Stimulated activated CD4-positive, alpha-beta T cell treated with anti-CD3 and anti-CD28 coated beads, Interleukin-12 subunit alpha, Interleukin-12 subunit beta, amount 100 ng/mL, for 24 hours (primary cell): Measurements from ENCODE around the gene FUCA1.
"Not testable (repeated sequence)": the region's sequence is repeated elsewhere in the genome, so short reads cannot be mapped to it uniquely, and the experiment has no call there.

Experiments
- DNase-seq, 2 experiments: peaks; one replicate each; pipeline ENCODE4 v3.0.0-alpha.2; 2020; ENCODE audit warnings: low read depth in 2 of 2

The FUCA1 gene

DNA sequence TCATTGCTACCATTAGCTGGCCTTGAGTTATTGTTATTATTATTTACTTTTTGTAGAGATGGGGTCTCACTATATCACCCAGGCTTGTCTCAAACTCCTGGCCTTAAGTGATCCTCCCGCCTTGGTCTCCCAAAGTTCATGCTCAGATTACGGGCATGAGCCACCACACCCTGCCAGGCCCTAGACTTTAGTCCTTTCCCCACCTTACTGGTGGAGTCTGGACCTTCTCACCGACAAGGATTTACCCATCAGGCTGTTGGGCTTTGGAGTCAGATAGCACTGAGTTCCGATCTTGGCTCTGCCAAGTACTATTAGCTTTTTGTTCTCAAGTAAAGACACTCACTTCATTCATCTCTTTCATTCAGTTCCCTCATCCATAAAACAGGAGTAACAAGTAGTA lies 27.9 kb upstream of the FUCA1 start:
- no peak for DNase-seq

DNA sequence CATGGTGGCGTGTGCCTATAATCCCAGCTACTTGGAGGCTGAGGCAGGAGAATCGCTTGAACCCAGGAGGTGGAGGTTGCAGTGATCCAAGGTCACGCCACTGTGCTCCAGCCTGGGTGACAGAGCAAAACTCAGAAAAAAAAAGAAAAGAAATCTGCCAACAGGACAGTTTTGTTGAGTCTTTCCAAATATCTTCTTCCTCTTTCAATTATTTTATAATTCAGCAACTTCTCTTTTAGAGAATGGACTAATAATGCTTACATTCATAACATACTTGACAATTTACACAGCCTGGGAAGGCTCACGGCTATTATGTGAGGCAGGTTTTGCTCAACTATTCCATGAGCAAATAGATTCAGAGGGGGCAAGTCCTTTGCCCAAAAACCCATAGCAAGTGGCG lies 27.0 kb upstream of the FUCA1 start:
- DNase-seq: no peak

DNA sequence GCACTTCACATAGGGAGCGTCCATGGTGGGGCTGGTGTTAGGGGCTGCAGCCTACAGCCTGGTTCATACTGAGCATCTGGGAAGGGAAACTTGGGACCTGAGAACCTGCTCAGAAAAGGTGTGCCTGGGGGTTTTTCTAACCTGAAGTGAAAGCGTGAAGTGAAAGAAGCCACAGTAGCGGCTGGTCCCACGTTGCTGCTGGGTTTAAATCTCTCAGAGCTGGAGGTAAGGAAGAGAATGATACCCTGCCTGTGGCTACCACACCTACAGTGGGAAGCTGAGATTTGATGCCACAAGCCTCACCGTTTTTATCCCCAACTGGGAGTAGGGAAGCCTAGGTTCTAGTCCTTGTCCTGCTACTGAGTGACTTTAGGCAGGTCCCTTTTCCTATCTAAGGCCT lies 21.0 kb upstream of the FUCA1 start:
- no peak for DNase-seq

DNA sequence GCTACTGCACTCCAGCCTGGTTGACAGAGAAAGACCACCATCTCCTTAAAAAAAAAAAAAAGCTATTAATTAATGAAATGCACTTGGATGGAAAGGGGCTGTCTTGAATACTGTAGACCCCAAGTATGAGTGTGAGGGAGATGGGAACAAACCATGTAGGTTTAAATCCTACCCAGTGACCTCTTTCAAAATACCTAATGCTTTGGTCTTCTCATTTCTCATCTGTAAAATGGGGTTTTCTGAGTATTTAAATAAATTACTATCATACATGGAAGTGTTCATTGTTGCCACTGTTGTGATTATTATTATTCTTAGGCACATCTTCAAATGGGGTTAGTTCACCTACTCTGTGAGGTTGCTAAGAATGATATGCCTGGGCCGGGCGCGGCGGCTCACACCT lies 17.1 kb upstream of the FUCA1 start:
- no peak for DNase-seq

DNA sequence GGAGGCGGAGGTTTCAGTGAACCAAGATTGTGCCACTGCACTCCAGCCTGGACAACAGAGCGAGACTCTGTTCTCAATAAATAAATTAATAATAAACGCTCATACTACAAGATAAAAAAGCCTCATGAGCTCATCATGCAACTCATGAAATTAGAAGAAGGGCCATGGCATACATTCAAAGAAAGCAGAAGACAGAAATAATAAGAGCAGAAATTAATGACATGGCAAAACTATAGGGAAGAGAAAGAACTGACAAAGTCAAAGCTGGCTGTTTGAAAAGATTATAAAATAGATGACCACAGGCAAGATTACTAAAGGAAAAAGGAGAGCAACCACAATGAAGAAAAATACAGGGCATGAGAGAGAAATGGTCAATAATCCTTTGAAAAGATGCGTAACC lies 14.7 kb upstream of the FUCA1 start:
- DNase-seq: no peak

DNA sequence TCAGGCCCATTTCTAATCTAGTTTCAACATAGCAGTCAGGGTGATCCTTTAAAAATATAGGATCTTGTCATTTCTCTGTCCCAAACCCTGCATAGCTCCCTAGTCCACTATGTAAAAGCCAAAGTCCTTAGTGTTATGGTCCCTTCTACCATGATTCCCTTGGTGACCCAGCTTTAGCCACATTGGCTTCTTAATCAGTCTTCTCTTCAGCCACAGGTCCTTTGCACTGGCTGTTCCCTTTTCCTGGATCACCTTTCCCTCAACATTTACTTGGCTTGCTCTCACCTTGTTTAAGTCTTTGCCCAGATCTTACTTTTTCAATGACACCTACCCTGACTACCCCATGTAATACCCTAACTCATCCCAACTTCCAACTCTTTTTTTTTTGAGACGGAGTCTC lies 11.7 kb upstream of the FUCA1 start:
- DNase-seq: no peak

DNA sequence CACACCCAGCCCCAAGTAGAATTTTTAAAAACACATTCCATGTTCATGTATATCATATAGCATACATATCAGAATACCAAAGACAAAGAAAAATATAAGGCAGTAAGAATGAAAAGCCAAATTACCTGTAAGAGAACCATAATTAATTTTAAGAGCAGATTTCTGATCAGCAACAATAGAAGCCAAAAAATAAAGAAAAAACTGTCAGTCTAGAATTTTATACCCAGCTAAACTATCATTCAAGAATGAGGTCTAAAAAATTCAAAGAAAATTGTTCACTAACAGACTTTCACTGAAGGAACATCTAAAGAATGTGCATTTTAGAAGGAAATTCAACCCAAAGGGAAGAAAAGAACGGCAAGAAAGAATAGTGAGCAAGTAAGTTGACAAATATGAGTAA lies 10.6 kb upstream of the FUCA1 start:
- no peak for DNase-seq

DNA sequence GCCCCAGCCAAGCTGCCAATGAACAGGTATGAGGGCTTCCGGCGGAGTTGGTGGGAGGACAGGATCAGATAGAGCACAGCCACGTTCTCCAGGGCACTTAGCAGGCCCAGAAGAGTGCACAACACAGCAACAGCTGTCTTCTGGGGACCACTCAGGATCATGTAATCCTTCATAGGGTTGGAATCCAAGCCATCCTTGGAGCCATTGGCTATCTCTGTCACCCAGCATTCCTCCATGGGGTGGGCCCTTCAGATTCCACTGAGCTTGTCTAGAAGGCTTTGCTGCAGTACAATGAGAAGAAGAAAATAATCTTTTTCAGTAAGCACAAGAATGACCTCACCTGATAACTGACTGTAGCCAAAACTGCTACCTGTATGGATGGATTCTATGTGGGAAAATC lies 7.3 kb upstream of the FUCA1 start:
- DNase-seq: no peak

DNA sequence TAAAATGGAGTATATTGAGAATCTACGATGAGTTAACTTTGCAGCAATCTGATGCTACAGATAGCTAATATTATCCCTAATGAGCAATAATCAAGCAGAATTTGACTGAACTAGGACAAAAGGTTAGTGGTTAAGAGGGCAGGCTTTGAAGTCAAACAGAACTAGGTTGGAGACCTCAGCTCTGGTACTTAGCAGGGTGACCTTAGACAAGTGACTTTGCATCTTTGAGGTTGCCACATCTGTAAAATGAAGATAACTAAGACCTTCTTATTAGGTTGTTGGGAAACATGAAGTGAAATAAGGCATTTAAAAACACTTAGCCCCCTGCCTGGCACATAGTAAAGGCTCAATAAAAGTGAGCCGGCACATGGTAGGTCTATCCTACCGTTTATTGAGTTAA lies 4.3 kb upstream of the FUCA1 start:
- no peak for DNase-seq

DNA sequence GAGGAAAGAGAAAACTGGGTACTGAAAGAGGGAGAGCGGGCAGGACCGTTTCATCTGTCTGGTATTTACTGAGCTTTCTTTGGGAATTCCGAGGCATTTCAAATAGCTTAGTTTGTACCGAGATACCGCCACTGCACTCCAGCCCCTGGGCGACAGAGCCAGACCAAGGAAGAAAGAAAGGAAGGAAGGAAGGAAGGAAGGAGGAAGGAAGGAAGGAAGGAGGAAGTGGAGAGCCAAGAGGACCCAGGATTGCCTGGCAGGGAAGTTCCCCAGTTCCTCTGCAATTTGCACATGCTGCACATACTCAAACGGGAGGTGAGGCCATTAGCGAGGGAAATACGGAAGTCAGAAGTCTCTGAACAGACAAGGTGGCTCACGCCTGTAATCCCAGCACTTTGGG lies 961 bp upstream of the FUCA1 start:
- no peak for DNase-seq

DNA sequence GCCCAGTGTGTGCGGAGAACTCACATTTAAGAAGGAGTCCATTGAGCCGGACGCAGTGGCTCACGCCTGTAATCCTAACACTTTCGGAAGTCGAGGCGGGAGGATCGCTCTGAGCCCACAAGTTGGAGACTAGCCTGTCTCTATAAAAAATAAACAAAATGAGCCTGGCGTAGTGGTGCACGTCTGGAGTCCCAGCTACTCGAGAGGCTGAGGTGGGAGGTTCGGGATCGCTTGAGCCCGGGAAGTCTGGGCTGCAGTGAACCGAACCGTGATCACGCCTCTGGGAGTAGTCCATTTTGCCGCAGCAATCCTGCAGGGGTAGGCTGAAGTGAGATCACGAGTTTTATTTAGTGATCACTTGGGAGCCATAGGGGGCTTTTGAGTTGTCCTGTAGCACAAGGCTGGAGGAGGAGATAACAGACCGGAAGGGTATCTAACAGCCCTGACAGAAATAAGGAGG lies 497 bp upstream of the FUCA1 start:
- peak in 1 of 2 experiments; percentile 1 for DNase-seq

DNA sequence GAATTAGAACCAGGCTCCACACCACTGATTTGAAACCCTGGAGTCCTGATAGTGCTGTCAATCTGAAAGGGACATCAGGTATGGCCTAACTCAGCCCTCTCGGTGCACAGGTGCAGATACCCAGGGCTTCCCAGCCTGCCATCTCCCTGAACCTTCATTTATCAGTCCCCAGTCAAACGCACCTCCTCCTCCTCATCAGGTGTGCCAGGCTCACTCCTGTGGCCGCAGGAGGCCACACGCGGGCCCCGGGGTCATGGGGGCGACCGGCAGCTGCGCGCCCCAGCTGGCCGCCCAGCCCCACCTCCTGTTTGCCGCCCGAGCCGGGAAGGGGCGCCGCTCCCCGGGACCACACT lies 572 bp downstream of the FUCA1 start:
- DNase-seq: no peak

DNA sequence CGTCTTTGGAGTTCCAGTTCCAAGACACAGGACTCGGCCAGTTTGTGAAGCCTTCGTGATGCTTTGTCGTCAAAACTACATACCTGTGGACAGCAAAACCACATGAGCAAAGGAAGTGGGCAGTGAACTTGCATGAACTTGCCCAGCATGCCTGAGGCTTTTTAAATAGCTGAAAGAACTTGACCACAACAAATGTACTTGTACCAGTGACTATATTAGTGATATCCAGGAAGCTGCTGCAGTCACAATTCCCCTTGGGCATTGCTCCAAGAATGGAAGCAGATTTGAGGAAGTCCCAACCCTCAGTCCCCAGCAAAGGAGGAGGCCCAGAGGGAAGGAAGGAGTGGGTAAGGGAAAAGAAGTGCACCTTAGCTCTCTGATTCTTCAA lies 2.6 kb downstream of the FUCA1 start:
- no peak for DNase-seq

DNA sequence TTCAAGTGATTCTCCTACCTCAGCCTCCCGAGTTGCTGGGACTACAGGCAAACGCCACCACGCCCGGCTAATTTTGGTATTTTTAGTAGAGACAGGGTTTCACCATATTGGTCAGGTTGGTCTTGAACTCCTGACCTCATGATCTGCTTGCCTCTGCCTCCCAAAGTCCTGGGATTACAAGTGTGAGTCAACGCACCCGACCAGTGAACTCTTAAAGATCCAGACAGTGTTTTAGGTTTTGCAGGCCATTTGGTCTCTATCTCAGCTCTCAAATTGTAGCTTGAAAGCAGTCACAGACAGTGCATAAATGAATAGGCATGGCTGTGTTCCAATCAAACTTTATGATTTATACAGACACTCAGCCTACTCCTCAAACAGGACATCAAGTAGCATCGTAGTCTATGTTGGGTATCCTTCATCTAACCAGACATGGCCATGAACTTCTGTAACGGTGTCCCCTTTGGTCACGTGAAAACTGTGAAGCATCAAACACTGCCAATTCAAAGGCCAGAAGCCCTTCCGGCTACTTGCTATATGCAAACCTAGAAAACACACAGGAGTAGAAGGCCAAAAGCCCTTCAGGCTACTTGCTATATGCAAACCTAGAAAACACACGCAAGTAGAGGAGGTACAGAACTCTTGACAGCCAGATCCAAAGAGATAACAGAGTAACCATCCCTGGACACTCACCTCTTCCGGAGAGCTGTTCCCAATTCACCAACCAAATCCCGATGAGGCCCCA lies 3.1 kb downstream of the FUCA1 start:
- DNase-seq: no peak

DNA sequence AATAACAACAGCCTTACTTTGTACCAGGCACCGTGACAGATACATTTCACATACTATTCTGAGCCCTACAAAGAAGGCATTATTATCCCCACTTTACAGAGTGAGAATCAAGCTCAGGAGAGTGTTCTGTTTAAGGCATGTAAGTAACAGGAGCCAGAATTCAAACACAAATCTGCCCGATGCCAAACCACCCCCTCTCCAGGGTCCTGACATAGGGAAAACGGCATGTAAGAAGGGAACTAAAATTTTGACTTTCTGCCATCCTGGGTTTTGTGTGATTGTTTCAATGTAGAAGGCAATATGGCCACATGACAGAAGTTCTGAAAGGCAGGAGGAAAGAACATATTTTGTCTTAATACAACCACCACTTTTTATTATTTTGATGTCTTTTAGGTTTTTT lies 5.5 kb downstream of the FUCA1 start:
- no peak for DNase-seq

DNA sequence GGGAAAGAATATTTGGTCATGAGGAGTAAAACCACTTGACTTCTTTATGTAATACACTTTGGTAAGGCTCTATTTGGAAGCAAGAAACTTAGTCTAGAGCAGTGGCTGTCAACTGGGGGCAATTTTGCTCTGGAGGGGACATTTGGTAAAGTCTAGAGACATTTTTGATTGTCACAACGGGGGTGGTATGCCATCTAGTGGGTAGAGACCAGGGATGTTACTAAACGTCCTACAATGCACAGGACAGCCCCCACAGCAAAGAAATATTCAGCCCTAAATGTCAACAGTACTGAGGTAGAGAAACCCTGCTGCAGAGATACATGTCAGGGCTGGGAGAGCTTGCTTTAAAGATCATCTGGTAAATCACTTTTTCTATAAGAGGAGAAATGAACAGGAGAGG lies 13.5 kb downstream of the FUCA1 start:
- DNase-seq: no peak

DNA sequence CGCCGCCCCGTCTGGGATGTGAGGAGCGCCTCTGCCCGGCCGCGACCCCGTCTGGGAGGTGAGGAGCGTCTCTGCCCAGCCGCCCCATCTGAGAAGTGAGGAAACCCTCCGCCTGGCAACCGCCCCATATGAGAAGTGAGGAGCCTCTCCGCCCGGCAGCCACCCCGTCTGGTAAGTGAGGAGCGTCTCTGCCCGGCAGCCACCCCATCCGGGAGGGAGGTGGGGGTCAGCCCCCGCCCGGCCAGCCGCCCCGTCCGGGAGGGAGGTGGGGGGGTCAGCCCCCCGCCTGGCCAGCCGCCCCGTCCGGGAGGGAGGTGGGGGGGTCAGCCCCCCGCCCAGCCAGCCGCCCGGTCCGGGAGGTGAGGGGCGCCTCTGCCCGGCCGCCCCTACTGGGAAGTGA lies 15.0 kb downstream of the FUCA1 start:
- not testable (repeated sequence) for DNase-seq

DNA sequence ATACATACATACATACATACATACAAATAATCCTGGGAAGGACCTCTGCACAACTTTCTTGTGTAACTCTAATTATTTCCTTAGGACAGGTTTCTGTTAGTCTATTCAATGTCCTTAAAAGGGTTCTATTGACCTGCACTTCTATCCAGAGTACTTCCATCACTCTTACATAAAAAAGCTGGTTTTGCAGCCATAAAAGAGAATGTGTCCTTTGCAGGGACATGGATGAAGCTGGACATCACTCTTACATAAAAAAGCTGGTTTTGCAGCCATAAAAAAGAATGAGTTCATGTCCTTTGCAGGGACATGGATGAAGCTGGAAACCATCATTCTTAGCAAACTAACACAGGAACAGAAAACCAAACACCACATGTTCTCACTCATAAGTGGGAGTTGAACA lies 16.7 kb downstream of the FUCA1 start:
- not testable (repeated sequence) for DNase-seq

DNA sequence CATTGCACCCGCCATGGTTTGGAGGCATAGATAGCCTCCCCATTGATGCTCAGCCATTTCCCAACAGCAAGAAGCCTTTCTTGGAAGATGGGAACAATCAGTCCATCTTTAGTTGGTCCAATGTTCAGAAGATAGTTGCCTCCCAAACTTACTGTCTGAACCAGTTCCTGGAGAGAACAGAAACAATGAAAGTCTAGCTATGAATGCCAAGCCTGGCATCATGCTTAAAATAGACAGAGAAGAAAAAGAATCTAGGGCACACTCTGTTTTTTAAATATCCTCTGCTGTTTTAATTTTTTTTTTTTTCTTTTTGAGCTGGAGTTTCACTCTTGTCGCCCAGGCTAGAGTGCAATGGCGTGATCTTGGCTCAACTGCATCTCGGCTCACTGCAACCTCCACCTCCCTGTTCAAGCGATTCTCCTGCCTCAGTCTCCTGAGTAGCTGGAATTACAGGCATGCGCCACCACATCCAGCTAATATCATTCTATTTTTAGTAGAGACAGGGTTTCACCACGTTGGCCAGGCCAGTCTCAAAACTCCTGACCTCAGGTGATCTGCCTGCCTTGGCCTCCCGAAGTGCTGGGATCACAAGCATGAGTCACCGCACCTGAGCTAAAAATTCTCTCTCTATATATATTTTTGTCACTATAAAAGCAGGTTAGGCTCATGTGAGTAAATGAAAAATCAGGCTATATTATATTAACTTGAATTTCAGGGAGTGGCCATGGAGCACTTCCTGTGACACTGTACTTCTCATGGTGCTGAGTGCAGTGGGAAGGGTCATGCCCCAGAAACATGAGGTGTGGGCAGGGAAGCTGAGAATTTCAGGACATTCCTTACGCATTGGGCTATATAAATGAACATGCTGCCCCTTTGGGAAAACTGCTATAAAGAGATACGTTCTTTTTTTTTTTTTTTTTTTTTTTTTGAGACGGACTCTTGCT lies 19.1 kb downstream of the FUCA1 start:
- DNase-seq: no peak

DNA sequence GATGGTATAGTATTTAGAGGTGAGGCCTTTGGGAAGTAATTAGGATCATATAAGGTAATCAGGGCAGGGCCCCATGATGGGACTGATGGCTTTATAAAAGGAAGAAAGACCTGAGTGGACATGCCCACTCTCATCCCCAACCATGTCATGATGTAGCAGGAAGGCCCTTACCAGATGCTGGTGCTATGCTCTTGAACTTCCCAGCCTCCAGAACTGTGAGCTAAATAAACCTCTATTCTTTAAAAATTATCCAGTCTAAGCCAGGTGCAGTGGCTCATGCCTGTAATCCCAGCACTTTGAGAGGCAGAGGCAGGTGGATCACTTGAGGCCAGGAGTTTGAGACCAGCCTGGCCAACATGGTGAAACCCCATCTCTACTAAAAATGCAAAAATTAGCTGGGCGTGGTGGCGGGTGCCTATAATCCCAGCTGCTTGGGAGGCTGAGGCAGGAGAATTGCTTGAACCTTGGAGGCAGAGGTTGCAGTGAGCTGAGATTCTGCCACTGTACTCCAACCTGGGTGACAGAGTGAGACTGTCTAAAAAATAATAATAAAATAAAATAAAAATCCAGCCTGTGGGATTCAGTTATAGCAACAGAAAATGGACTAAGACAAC lies 20.5 kb downstream of the FUCA1 start:
- DNase-seq: not testable (repeated sequence)

DNA sequence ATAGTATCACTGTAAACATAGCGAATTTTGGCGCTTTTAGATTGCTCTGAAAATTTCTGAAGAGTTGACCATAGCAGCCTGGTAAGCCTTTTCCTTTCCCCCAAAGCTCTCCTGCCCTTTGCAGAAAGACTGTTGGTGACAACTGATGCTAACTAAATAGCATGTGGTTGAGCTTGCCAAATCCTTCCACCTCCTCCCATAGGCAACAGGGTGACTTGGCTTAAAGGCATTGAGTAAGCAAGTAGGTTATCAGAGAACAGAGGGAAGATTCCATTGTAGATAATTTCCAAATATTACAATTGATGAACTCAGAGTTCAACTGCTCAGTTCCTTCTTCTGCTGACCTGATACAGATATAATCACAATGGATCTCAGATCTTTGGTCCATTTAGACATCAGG lies 22.9 kb downstream of the FUCA1 start:
- DNase-seq: no peak

DNA sequence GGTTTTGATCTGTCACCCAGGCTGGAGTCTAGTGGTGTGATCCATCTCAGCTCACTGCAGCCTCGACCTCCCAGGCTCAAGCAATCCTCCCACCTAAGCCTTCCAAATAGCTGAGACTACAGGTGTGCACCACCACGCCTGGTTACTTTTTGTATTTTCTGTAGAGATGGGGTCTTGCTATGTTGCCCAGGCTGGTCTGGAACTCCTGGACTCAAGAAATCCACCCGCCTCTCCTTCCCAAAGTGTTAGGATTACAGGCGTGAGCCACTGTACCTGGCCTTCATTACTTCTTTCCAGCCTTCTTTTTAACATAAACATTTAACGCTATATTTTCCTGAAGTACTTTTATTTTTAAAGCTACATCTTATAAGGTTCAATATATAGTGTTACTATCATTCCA lies 24.4 kb downstream of the FUCA1 start:
- no peak for DNase-seq

DNA sequence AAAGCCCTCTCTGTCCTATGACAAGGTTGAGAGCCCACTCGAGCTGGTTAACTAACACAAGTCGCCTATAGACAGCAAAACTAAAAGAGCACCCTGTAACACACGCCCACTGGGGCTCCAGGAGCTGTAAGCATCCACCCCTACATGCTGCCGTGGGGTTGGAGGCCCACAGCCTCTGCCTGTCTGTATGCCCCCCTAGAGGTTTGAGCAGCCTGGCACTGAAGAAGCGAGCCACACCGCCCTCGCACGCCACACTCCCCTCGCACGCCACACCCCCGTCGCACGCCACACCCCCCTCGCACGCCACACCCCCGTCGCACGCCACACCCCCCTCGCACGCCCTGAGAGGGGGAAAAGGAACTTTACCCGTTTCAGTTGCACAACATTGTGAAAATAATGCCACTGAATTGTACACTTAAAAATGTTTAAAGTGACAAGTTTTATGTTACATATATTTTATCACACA lies 29.7 kb downstream of the FUCA1 start:
- peak; percentile 61 for DNase-seq
